ENCODE data around the gene PTPN11. TPM values are rescaled to one million over a fixed set of nuclear protein-coding genes. Genes with fewer than 3 reads are reported as not detected.
"Not testable (repeated sequence)": the region's sequence is repeated elsewhere in the genome, so short reads cannot be mapped to it uniquely, and the experiment has no call there.

PTPN11 gene
- total and polyA plus RNA-seq, 2 of the 13 experiments (the other 11 are each of a cell fraction or from before 2014, with no cell fraction given), result 30.0 to 63.5 TPM

DNA sequence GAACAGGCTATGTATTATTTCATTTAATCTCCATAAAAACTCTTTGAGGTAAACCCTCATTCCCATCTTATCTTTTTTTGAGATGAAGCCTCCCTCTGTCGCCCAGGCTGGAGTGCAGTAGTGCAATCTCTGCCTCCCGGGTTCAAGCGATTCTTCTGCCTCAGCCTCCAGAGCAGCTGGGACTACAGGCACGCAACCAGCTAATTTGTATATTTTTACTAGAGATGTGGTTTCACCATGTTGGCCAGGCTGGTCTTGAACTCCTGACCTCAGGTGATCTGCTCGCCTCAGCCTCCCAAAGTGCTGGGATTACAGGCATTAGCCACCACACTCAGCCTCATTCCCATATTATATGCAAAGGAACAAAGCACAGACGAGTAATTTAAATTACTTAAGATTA, 11.1 kb upstream of the PTPN11 start:
- Histone ChIP-seq H3K79me2 (ENCODE audit: insufficient read depth, low read length) (peaks cover 28% of the 10 kb centered on the region), H3K36me3 (replicated peaks in 1 of 2; ENCODE audit: control insufficient read depth in 1 of 2, insufficient read depth in 2 of 2, low read length in 2 of 2) (peaks cover 11 to 39% of the 10 kb centered on the region in 2 experiments), H3K9ac (ENCODE audit: insufficient read depth, low read depth, low read length) (peak overlapping the region; percentile 96; the same call in 1 of the 2 replicates), H3K4me1 (ENCODE audit: insufficient read depth, low read length) (peaks cover 35% of the 10 kb centered on the region), H3K4me3 (replicated peaks in 1 of 3; ENCODE audit: insufficient read depth in 1 of 3, low read depth in 2 of 3, low read length in 3 of 3) (peak overlapping the region; percentile 89 to 92 (median 91)), H3K4me2 (ENCODE audit: low read depth, low read length) (peak overlapping the region; percentile 70), H4K20me1 (ENCODE audit: insufficient read depth, low read length) (peaks cover 20% of the 10 kb centered on the region)
- H3K27me3 ChIP-seq (ENCODE audit: control insufficient read depth in 1 of 2, insufficient read depth in 2 of 2, low read length in 2 of 2); H3K9me3 ChIP-seq (ENCODE audit: low read length); POLR2A ChIA-PET; CTCF ChIA-PET (ENCODE audit: low intra/inter-chr PET ratio, low total read pairs); ATAC-seq; DNase-seq (ENCODE audit: low spot score); H3K27ac ChIP-seq (ENCODE audit: extremely low read length, insufficient read depth, low read length); FAIRE-seq; H2AFZ ChIP-seq (ENCODE audit: low read length); in situ Hi-C loops (cut with HindIII; ENCODE audit: extremely low pct_ligation_motif_present, low pct_unique_long_range_greater_than_20kb); intact Hi-C loops (cut with micrococcal nuclease; ENCODE audit: unreplicated experiment); BruUV-seq (replicated peaks): not testable (repeated sequence)
- 80% methylated on average over 6 of the region's 6 CpGs for WGBS (ENCODE audit: low lambda C conversion rate)
- 0 out of 4 replicates have a peak, but pooled peaks of 1 of the 2 experiments have one; percentile 5 for TF ChIP-seq POLR2A (IDR thresholded peaks at IDR 0.05; ENCODE audit: insufficient read depth in 1 of 2, low read depth in 2 of 2, low read length in 2 of 2)
- peak; percentile 16; the same call in 1 of the 2 replicates for TF ChIP-seq GABPB1 (CRISPR knock-in tag; IDR thresholded peaks at IDR 0.05)

- H3K9me3 ChIP-seq (ENCODE audit: low read length), result no peaks in the 10 kb centered on the region
- H3K27ac ChIP-seq (ENCODE audit: extremely low read length, insufficient read depth, low read length), result peak overlapping the region; percentile 94
- ATAC-seq (no peak), FAIRE-seq (no peak), DNase-seq (ENCODE audit: low spot score) (no peak)
- peaks cover 11 to 39% of the 10 kb centered on the region in 2 experiments for H3K36me3 ChIP-seq (replicated peaks in 1 of 2; ENCODE audit: control insufficient read depth in 1 of 2, insufficient read depth in 2 of 2, low read length in 2 of 2)
- peaks cover 20% of the 10 kb centered on the region for H4K20me1 ChIP-seq (ENCODE audit: insufficient read depth, low read length)
- 7% methylated on average over 5 of the region's 5 CpGs for WGBS (ENCODE audit: low lambda C conversion rate)
- H3K27me3 ChIP-seq (ENCODE audit: control insufficient read depth in 1 of 2, insufficient read depth in 2 of 2, low read length in 2 of 2), result no peaks in the 10 kb centered on the region; a peak in 1 of 5 replicates
- peak overlapping the region; percentile 70 for H3K4me2 ChIP-seq (ENCODE audit: low read depth, low read length)
- H2AFZ ChIP-seq (ENCODE audit: low read length), result no peak overlapping the region
- peaks cover 28% of the 10 kb centered on the region for H3K79me2 ChIP-seq (ENCODE audit: insufficient read depth, low read length)
- POLR2A ChIA-PET, result no interaction called here
- intact Hi-C loops (cut with micrococcal nuclease; ENCODE audit: unreplicated experiment), result no loop called here
- peaks cover 37% of the 10 kb centered on the region for H3K4me1 ChIP-seq (ENCODE audit: insufficient read depth, low read length)
- TF ChIP-seq RBFOX2 (IDR thresholded peaks at IDR 0.05; ENCODE audit: low read depth, low read length) (no peak), REL (CRISPR knock-in tag; conservative IDR thresholded peaks at IDR 0.05) (0 out of 2 replicates have a peak, but pooled peaks have one; percentile 7), ZNF670 (CRISPR knock-in tag; IDR thresholded peaks at IDR 0.05; ENCODE audit: borderline replicate concordance) (0 out of 2 replicates have a peak, but pooled peaks have one; percentile 8), FOXO4 (CRISPR knock-in tag; conservative IDR thresholded peaks at IDR 0.05) (0 out of 2 replicates have a peak, but pooled peaks have one; percentile 37), ZFP82 (CRISPR knock-in tag; IDR thresholded peaks at IDR 0.05; ENCODE audit: borderline replicate concordance) (0 out of 2 replicates have a peak, but pooled peaks have one; percentile 6)
- TF ChIP-seq, protein P1, sequence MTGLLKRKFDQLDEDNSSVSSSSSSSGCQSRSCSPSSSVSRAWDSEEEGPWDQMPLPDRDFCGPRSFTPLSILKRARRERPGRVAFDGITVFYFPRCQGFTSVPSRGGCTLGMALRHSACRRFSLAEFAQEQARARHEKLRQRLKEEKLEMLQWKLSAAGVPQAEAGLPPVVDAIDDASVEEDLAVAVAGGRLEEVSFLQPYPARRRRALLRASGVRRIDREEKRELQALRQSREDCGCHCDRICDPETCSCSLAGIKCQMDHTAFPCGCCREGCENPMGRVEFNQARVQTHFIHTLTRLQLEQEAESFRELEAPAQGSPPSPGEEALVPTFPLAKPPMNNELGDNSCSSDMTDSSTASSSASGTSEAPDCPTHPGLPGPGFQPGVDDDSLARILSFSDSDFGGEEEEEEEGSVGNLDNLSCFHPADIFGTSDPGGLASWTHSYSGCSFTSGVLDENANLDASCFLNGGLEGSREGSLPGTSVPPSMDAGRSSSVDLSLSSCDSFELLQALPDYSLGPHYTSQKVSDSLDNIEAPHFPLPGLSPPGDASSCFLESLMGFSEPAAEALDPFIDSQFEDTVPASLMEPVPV (CRISPR knock-in tag; IDR thresholded peaks at IDR 0.05), result 0 out of 2 replicates have a peak, but pooled peaks have one; percentile 10
- TF ChIP-seq, protein P2, sequence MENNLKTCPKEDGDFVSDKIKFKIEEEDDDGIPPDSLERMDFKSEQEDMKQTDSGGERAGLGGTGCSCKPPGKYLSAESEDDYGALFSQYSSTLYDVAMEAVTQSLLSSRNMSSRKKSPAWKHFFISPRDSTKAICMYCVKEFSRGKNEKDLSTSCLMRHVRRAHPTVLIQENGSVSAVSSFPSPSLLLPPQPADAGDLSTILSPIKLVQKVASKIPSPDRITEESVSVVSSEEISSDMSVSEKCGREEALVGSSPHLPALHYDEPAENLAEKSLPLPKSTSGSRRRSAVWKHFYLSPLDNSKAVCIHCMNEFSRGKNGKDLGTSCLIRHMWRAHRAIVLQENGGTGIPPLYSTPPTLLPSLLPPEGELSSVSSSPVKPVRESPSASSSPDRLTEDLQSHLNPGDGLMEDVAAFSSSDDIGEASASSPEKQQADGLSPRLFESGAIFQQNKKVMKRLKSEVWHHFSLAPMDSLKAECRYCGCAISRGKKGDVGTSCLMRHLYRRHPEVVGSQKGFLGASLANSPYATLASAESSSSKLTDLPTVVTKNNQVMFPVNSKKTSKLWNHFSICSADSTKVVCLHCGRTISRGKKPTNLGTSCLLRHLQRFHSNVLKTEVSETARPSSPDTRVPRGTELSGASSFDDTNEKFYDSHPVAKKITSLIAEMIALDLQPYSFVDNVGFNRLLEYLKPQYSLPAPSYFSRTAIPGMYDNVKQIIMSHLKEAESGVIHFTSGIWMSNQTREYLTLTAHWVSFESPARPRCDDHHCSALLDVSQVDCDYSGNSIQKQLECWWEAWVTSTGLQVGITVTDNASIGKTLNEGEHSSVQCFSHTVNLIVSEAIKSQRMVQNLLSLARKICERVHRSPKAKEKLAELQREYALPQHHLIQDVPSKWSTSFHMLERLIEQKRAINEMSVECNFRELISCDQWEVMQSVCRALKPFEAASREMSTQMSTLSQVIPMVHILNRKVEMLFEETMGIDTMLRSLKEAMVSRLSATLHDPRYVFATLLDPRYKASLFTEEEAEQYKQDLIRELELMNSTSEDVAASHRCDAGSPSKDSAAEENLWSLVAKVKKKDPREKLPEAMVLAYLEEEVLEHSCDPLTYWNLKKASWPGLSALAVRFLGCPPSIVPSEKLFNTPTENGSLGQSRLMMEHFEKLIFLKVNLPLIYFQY (CRISPR knock-in tag; IDR thresholded peaks at IDR 0.05; ENCODE audit: borderline replicate concordance), result no peak
- peak overlapping the region; percentile 89 to 92 (median 91) for H3K4me3 ChIP-seq (replicated peaks in 1 of 3; ENCODE audit: insufficient read depth in 1 of 3, low read depth in 2 of 3, low read length in 3 of 3)
- no TSS peak for BruUV-seq (replicated peaks)
- H3K9ac ChIP-seq (ENCODE audit: insufficient read depth, low read depth, low read length), result peak overlapping the region; percentile 96
- in situ Hi-C loops (cut with HindIII; ENCODE audit: extremely low pct_ligation_motif_present, low pct_unique_long_range_greater_than_20kb), result no loop called here
- CTCF ChIA-PET (ENCODE audit: low intra/inter-chr PET ratio, low total read pairs), result no interaction called here
Observed at GRCh38 chr12:112408621-112409020, 10.1 kb upstream of the PTPN11 start.
